ENCODE measurements around the gene FARP1.

Gene FARP1

GRCh38 chr13:98406971-98407370, 264.1 kb downstream of the FARP1 start:
- Histone ChIP-seq H3K36me3 (ENCODE audit: control insufficient read depth in 2 of 2, insufficient read depth in 1 of 2, low read length in 2 of 2) (peaks cover 0 to 4% of the 10 kb centered on the region in 2 experiments; a peak in 1 of 3 replicates), H3K9me3 (ENCODE audit: control insufficient read depth, insufficient read depth, low read depth, low read length) (no peaks in the 10 kb centered on the region), H3K4me3 (ENCODE audit: low read depth, low read length) (no peak overlapping the region), H3K27ac (ENCODE audit: extremely low read depth, low read depth, low read length) (no peak overlapping the region), H3K4me1 (ENCODE audit: control insufficient read depth, insufficient read depth, low read length) (peaks cover 15% of the 10 kb centered on the region; the same call in 1 of the 2 replicates)
- POLR2A ChIA-PET: no interaction called here
- no peak for TF ChIP-seq ZNF791 (tag by site-specific recombination; IDR thresholded peaks at IDR 0.05)
- TF ChIP-seq KLF8 (tag by site-specific recombination; IDR thresholded peaks at IDR 0.05): no peak
- TF ChIP-seq, protein P1, sequence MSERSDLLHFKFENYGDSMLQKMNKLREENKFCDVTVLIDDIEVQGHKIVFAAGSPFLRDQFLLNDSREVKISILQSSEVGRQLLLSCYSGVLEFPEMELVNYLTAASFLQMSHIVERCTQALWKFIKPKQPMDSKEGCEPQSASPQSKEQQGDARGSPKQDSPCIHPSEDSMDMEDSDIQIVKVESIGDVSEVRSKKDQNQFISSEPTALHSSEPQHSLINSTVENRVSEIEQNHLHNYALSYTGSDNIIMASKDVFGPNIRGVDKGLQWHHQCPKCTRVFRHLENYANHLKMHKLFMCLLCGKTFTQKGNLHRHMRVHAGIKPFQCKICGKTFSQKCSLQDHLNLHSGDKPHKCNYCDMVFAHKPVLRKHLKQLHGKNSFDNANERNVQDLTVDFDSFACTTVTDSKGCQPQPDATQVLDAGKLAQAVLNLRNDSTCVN (tag by site-specific recombination; optimal IDR thresholded peaks at IDR 0.05): no peak
- TF ChIP-seq, protein P2, sequence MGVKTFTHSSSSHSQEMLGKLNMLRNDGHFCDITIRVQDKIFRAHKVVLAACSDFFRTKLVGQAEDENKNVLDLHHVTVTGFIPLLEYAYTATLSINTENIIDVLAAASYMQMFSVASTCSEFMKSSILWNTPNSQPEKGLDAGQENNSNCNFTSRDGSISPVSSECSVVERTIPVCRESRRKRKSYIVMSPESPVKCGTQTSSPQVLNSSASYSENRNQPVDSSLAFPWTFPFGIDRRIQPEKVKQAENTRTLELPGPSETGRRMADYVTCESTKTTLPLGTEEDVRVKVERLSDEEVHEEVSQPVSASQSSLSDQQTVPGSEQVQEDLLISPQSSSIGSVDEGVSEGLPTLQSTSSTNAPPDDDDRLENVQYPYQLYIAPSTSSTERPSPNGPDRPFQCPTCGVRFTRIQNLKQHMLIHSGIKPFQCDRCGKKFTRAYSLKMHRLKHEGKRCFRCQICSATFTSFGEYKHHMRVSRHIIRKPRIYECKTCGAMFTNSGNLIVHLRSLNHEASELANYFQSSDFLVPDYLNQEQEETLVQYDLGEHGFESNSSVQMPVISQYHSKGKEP (tag by site-specific recombination; IDR thresholded peaks at IDR 0.05): no peak
- TF ChIP-seq ZNF248 (tag by site-specific recombination; IDR thresholded peaks at IDR 0.05): no peak
- TF ChIP-seq KLF7 (tag by site-specific recombination; IDR thresholded peaks at IDR 0.05; ENCODE audit: borderline replicate concordance): no peak
- CTCF ChIA-PET: interaction anchor here (0.7 to 1.3 kb wide), 2 partner anchors 10 to 386 kb away, joined by 4 to 5 read pairs; no protein-coding TSS in a partner anchor

- POLR2A ChIA-PET: interaction anchor here (0.7 kb wide), 1 partner anchor 529 kb away, joined by 4 read pairs; no protein-coding TSS in a partner anchor
- H3K27ac ChIP-seq (ENCODE audit: extremely low read depth, low read depth, low read length): no peak overlapping the region
- no peak overlapping the region for H3K4me3 ChIP-seq (ENCODE audit: low read depth, low read length)
- peaks cover 0 to 8% of the 10 kb centered on the region in 2 experiments; a peak in 1 of 3 replicates for H3K36me3 ChIP-seq (ENCODE audit: control insufficient read depth in 2 of 2, insufficient read depth in 1 of 2, low read length in 2 of 2)
- no peaks in the 10 kb centered on the region for H3K9me3 ChIP-seq (ENCODE audit: control insufficient read depth, insufficient read depth, low read depth, low read length)
- H3K4me1 ChIP-seq (ENCODE audit: control insufficient read depth, insufficient read depth, low read length): peaks cover 15% of the 10 kb centered on the region; the same call in 1 of the 2 replicates
- TF ChIP-seq ZFHX2 (tag by site-specific recombination; conservative IDR thresholded peaks at IDR 0.05): no peak
- no peak for TF ChIP-seq ZSCAN30 (tag by site-specific recombination; IDR thresholded peaks at IDR 0.05)
- no peak for TF ChIP-seq ZFP69B (tag by site-specific recombination; IDR thresholded peaks at IDR 0.05)
- TF ChIP-seq ZNF274 (IDR thresholded peaks at IDR 0.05; ENCODE audit: low read length): no peak
- TF ChIP-seq ZNF274 (tag by site-specific recombination; IDR thresholded peaks at IDR 0.05; ENCODE audit: borderline replicate concordance): no peak
- TF ChIP-seq ZNF280C (tag by site-specific recombination; IDR thresholded peaks at IDR 0.05): no peak
- no peak for TF ChIP-seq ZNF26 (tag by site-specific recombination; IDR thresholded peaks at IDR 0.05)
- TF ChIP-seq, protein P3, sequence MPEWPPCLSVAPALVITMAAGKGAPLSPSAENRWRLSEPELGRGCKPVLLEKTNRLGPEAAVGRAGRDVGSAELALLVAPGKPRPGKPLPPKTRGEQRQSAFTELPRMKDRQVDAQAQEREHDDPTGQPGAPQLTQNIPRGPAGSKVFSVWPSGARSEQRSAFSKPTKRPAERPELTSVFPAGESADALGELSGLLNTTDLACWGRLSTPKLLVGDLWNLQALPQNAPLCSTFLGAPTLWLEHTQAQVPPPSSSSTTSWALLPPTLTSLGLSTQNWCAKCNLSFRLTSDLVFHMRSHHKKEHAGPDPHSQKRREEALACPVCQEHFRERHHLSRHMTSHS (tag by site-specific recombination; IDR thresholded peaks at IDR 0.05): no peak
- TF ChIP-seq ZNF561 (tag by site-specific recombination; IDR thresholded peaks at IDR 0.05; ENCODE audit: borderline replicate concordance): no peak
- TF ChIP-seq ZNF692 (tag by site-specific recombination; IDR thresholded peaks at IDR 0.05): no peak
- TF ChIP-seq YY2 (tag by site-specific recombination; IDR thresholded peaks at IDR 0.05): no peak
- CTCF ChIA-PET: interaction anchor here (0.7 kb wide), 1 partner anchor 386 kb away, joined by 4 read pairs; no protein-coding TSS in a partner anchor
Observed at GRCh38 chr13:98407575-98407974, 264.7 kb downstream of the FARP1 start.
